Astrocyte of the cerebellum (primary cell): ENCODE measurements around the gene LYZL6.
"Not testable (repeated sequence)": the region's sequence is repeated elsewhere in the genome, so short reads cannot be mapped to it uniquely, and the experiment has no call there.

Experiments
- DNase-seq: peaks from one replicate; pipeline ENCODE4 v3.0.0-alpha.2; 2011; ENCODE audit warnings: low read depth
- H3K4me3 ChIP-seq: 2 replicates; pipeline ENCODE4 v1.5.1; 2011; ENCODE audit warnings: mild to moderate bottlenecking, low read depth, low read length, moderate library complexity
- CTCF ChIP-seq: IDR thresholded peaks from 2 replicates; pipeline ENCODE4 v1.5.1; 2012; ENCODE audit warnings: low read length, low read depth, moderate library complexity, mild to moderate bottlenecking; ENCODE audit errors: missing control alignments
- in situ Hi-C: cut with HindIII; loops from 2 replicates; pipeline ENCODE4 v1.10.0; 2017; ENCODE audit warnings: low sequenced_read_pairs

Gene LYZL6

GRCh38 chr17:35906191-35906925 lies 37.2 kb downstream of the LYZL6 start:
- no peak for TF ChIP-seq CTCF
- in situ Hi-C loops = no loop called here

DNA sequence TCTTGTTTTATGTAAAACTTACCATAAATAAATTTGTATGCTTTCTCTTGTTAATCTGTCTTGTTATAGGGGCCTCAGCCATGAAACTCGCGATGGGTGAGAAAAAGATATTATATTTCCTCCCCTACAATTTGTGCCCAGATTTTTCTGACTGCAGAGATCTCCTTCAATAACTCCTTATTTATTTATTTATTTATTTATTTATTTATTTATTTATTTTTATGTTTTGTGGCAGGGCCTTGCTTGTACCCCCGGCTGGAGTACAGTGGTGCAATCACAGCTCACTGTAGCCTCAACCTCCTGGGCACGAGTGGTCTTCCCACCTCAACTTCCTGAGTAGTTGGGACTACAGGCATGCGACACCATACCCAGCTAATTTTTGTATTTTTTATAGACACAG lies 40.1 kb downstream of the LYZL6 start:
- TF ChIP-seq CTCF = no peak
- in situ Hi-C loops = no loop called here
- no peak overlapping the region for H3K4me3 ChIP-seq
- DNase-seq = no peak

More at GRCh38 chr17:35906191-35906925, 37.2 kb downstream of the LYZL6 start:
- DNase-seq = no peak
- no peak overlapping the region for H3K4me3 ChIP-seq

- in situ Hi-C loops = no loop called here
- H3K4me3 ChIP-seq = no peak overlapping the region
- no peak for TF ChIP-seq CTCF
- DNase-seq = no peak
These were observed 41.8 kb downstream of the LYZL6 start for GRCh38 chr17:35901631-35902175.

DNA sequence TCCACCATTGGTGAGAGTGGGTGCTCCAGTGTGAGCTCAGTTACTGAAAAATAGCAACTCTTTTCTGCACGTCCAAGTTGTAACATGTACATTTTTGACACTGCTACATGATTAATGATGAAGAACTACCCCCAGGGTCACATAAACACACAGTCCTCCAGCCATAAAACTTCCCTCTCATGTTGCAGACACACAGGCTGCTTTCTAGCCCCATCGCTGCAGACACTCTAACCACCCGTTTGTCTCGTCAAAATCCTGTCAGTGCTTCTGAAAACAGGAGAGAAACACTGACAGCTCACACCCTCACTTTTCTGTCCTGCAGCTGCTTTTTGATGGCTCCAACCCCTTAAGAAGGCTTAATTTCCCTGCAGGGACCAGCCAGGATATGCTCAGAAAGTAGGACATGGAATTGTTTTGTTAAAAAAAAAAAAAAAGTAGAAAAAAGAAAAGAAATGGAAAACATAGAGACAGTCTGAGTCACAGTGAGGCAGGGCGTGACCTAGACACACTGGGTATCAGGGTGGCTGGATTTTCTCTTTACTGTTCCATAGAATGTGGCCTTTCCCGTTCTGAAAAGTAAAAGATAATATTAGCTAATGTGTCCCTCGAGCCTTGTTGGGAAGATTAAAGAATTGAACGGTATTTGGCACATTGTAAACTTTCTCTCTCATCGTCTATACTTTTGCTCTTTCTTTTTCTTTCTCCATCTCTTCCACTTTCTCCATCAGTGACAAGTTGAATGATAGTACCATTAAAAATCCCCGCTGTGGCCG lies 42.6 kb downstream of the LYZL6 start:
- no peak for TF ChIP-seq CTCF
- DNase-seq = no peak
- no peak overlapping the region for H3K4me3 ChIP-seq
- in situ Hi-C loops = no loop called here

DNA sequence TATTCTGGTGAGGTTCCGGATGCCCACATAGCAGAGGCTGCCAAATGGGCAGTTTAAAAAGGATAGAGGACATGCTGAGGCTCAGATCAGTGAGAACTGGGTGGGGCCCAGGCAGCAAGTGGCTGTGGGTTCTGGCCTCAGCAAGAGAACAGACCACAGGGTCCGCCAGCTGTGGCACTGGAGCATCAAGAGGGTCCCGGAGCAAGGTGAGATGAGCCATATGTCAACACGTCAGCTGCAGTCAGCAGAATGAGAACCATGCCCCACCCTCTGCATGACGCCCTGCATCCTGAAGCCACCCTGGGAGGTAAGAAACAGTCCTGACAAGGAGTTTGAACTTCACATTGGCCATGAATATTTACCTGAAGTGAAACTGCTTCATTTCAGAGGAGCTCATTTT lies 43.2 kb downstream of the LYZL6 start:
- no peak overlapping the region for H3K4me3 ChIP-seq
- in situ Hi-C loops = no loop called here
- no peak for TF ChIP-seq CTCF
- no peak for DNase-seq

DNA sequence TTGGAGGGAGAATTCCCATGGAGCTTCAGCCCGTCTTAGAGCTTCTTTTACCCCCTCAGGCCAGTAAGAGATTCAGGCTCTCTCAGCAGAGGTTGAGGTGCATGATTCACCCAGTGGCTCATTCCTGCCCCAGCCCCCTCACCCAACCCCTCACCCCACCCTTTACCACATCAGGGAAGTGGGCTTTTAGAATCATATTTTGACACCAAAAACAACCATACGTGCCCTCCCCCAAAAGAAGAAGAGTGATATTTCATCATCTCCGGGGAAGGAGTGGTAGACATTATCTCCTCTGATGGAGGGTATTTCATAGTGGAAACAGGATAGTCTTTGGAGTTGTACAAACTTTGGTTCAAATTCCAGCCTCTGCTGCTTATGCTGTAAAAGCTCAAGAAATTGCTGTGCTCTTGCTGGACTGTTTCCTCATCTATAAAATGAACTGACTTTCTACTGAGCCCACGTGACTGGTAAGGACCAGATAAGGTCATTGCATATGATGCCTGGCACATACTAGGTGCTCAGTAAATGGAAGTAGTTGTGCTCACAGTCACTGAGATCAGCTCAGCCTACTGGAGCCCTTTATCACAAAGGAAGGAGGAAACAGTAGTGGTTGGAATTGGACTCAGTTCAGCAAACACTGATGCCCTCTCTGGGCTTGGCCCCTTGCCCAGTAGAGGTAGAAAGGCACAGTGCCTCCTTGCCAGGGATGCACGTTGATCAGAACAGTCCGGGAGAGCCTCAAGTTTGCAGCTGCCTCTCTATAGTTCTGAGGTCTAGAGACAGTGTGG lies 45.0 kb downstream of the LYZL6 start:
- in situ Hi-C loops = no loop called here
- no peak for DNase-seq
- no peak overlapping the region for H3K4me3 ChIP-seq
- TF ChIP-seq CTCF = no peak

GRCh38 chr17:35897772-35898171 lies 45.7 kb downstream of the LYZL6 start:
- DNase-seq, in situ Hi-C loops: not testable (repeated sequence)

More at GRCh38 chr17:35897772-35898171, 45.7 kb downstream of the LYZL6 start:
- H3K4me3 ChIP-seq = not testable (repeated sequence)
